DND-41 (cell line): ENCODE results near the gene GPR162.

Experiments
- ATAC-seq: fragments of 200-7000 bp; cut with Tn5 transposase; 3 replicates; pipeline ENCODE4 v1.9.1; 2021; ENCODE audit warnings: low read depth; ENCODE audit not compliant: insufficient read depth
- DNase-seq: peaks from one replicate; pipeline ENCODE4 v3.0.0-alpha.2; 2020
- H2AFZ ChIP-seq: 2 replicates; pipeline ENCODE4 v1.6.0; 2012; ENCODE audit warnings: low read depth, low read length
- H3K27ac ChIP-seq: 2 replicates; pipeline ENCODE4 v1.5.1; 2012; ENCODE audit warnings: low read length, inconsistent platforms
- H3K27me3 ChIP-seq: fragments of 200-600 bp; sonication (generic); 2 replicates; pipeline ENCODE4 v1.6.0; 2012; ENCODE audit warnings: low read length, mild to moderate bottlenecking, inconsistent platforms; ENCODE audit not compliant: insufficient read depth, poor library complexity
- H3K36me3 ChIP-seq: 2 replicates; pipeline ENCODE4 v1.5.1; 2012; ENCODE audit warnings: low read length, inconsistent platforms; ENCODE audit not compliant: insufficient read depth
- H3K4me1 ChIP-seq: 2 replicates; pipeline ENCODE4 v1.5.1; 2012; ENCODE audit warnings: mild to moderate bottlenecking, low read length; ENCODE audit not compliant: insufficient read depth
- H3K4me2 ChIP-seq: 2 replicates; pipeline ENCODE4 v1.6.0; 2012; ENCODE audit warnings: mild to moderate bottlenecking, moderate library complexity, low read length, inconsistent platforms; ENCODE audit not compliant: insufficient read depth
- H3K4me3 ChIP-seq, 2 experiments: fragments of 200-600 bp in 1 of 2; shearing (Covaris generic) in 1 of 2; 2 replicates each; pipeline ENCODE4 v1.5.1; 2012 to 2016; ENCODE audit warnings: inconsistent platforms in 2 of 2, low read length in 2 of 2, mild to moderate bottlenecking in 2 of 2, low read depth in 1 of 2, moderate library complexity in 1 of 2
- H3K79me2 ChIP-seq: 2 replicates; pipeline ENCODE4 v1.6.0; 2012; ENCODE audit warnings: low read length, inconsistent platforms; ENCODE audit not compliant: insufficient read depth
- H3K9ac ChIP-seq: 2 replicates; pipeline ENCODE4 v1.6.0; 2012; ENCODE audit warnings: low read depth, mild to moderate bottlenecking, inconsistent platforms, low read length, moderate library complexity
- H3K9me3 ChIP-seq: 2 replicates; pipeline ENCODE4 v1.5.1; 2012; ENCODE audit warnings: low read length, moderate library complexity, mild to moderate bottlenecking, inconsistent platforms; ENCODE audit not compliant: insufficient read depth, severe bottlenecking
- H4K20me1 ChIP-seq: 2 replicates; pipeline ENCODE4 v1.6.0; 2012; ENCODE audit warnings: low read length; ENCODE audit not compliant: insufficient read depth
- CTCF ChIP-seq: IDR thresholded peaks from 2 replicates; pipeline ENCODE4 v1.5.1; 2012; ENCODE audit warnings: borderline replicate concordance, low read length, moderate library complexity, mild to moderate bottlenecking; ENCODE audit not compliant: poor library complexity, severe bottlenecking; ENCODE audit errors: extremely low read depth
- EZH2 ChIP-seq: IDR thresholded peaks from 3 replicates; pipeline ENCODE4 v1.6.1; 2012; ENCODE audit warnings: borderline replicate concordance, low read depth, mild to moderate bottlenecking, moderate library complexity, low read length, inconsistent platforms; ENCODE audit not compliant: severe bottlenecking

The GPR162 gene

GRCh38 chr12:6779708-6780432 is 41.8 kb upstream of the GPR162 start:
- no peaks in the 10 kb centered on the region for H3K79me2 ChIP-seq
- ATAC-seq, result no peak
- no peak overlapping the region for H3K4me2 ChIP-seq
- no peak overlapping the region for H3K9ac ChIP-seq
- no peak overlapping the region for H3K27ac ChIP-seq
- peaks cover 5% of the 10 kb centered on the region for H3K27me3 ChIP-seq
- no peaks in the 10 kb centered on the region for H3K9me3 ChIP-seq
- H3K36me3 ChIP-seq, result no peaks in the 10 kb centered on the region
- DNase-seq, result no peak
- no peaks in the 10 kb centered on the region for H4K20me1 ChIP-seq
- peaks cover 29% of the 10 kb centered on the region for H3K4me1 ChIP-seq
- no peak overlapping the region for H2AFZ ChIP-seq
- no peak overlapping the region for H3K4me3 ChIP-seq
- TF ChIP-seq CTCF (no peak), EZH2 (no peak)

- H3K4me2 ChIP-seq, result no peak overlapping the region
- H3K9me3 ChIP-seq, result no peaks in the 10 kb centered on the region
- H4K20me1 ChIP-seq, result no peaks in the 10 kb centered on the region
- DNase-seq (no peak), ATAC-seq (no peak)
- TF ChIP-seq CTCF, result no peak
- peaks cover 29% of the 10 kb centered on the region for H3K4me1 ChIP-seq
- no peak overlapping the region for H3K27ac ChIP-seq
- no peak overlapping the region for H3K9ac ChIP-seq
- no peaks in the 10 kb centered on the region for H3K79me2 ChIP-seq
- no peaks in the 10 kb centered on the region for H3K36me3 ChIP-seq
- H3K27me3 ChIP-seq, result peaks cover 5% of the 10 kb centered on the region
- H2AFZ ChIP-seq, result no peak overlapping the region
- no peak overlapping the region for H3K4me3 ChIP-seq
Observed at GRCh38 chr12:6780573-6780972, 41.0 kb upstream of the GPR162 start.

- peaks cover 33% of the 10 kb centered on the region for H3K4me1 ChIP-seq
- no peaks in the 10 kb centered on the region for H3K9me3 ChIP-seq
- H3K79me2 ChIP-seq, result no peaks in the 10 kb centered on the region
- no peak for TF ChIP-seq CTCF
- no peak for TF ChIP-seq EZH2
- H3K9ac ChIP-seq, result no peak overlapping the region
- H3K4me3 ChIP-seq, result no peak overlapping the region
- H4K20me1 ChIP-seq, result no peaks in the 10 kb centered on the region
- 0 out of 2 replicates have a peak overlapping the region, but pooled peaks have one; percentile 2 for H2AFZ ChIP-seq
- peaks cover 7% of the 10 kb centered on the region for H3K27me3 ChIP-seq
- H3K4me2 ChIP-seq, result no peak overlapping the region
- H3K27ac ChIP-seq, result no peak overlapping the region
- no peaks in the 10 kb centered on the region for H3K36me3 ChIP-seq
- DNase-seq (no peak), ATAC-seq (no peak)
Observed at GRCh38 chr12:6782119-6782518, 39.5 kb upstream of the GPR162 start.
